Peyer's patch (tissue), 4 donors: ENCODE results near the gene TXNDC12.

ENCODE experiments used
- POLR2A ChIP-seq, 2 donors: fragments of 450-650 bp; IDR thresholded peaks; one replicate each; pipeline ENCODE4 v1.5.1; 2017; ENCODE audit warnings: antibody characterized with exemption in 2 of 2, mild to moderate bottlenecking in 2 of 2, moderate library complexity in 2 of 2
- TF ChIP-seq, protein P1 (sequence below), 6 experiments: fragments of 450-650 bp in 4 of 6; fragments of 200-600 bp in 2 of 6; sonication (generic) in 1 of 6; IDR thresholded peaks; one replicate each; pipeline ENCODE4 v1.5.1; 2017 to 2019; ENCODE audit warnings: antibody characterized with exemption in 6 of 6, mild to moderate bottlenecking in 3 of 6, moderate library complexity in 1 of 6

- TF ChIP-seq POLR2A (IDR thresholded peaks at IDR 0.05): no peak
- TF ChIP-seq, protein P1, sequence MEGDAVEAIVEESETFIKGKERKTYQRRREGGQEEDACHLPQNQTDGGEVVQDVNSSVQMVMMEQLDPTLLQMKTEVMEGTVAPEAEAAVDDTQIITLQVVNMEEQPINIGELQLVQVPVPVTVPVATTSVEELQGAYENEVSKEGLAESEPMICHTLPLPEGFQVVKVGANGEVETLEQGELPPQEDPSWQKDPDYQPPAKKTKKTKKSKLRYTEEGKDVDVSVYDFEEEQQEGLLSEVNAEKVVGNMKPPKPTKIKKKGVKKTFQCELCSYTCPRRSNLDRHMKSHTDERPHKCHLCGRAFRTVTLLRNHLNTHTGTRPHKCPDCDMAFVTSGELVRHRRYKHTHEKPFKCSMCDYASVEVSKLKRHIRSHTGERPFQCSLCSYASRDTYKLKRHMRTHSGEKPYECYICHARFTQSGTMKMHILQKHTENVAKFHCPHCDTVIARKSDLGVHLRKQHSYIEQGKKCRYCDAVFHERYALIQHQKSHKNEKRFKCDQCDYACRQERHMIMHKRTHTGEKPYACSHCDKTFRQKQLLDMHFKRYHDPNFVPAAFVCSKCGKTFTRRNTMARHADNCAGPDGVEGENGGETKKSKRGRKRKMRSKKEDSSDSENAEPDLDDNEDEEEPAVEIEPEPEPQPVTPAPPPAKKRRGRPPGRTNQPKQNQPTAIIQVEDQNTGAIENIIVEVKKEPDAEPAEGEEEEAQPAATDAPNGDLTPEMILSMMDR (IDR thresholded peaks at IDR 0.05): no peak
These were observed 76.9 kb downstream of the TXNDC12 start for GRCh38 chr1:51978099-51978498.
